Liver (tissue), 9 donors: ENCODE measurements around the gene GRIK2. TPM values are rescaled to one million over a fixed set of nuclear protein-coding genes. Genes with fewer than 3 reads are reported as not detected.

Experiments used
- DNase-seq: peaks from one replicate; pipeline ENCODE4 v3.0.0-alpha.2; 2017; ENCODE audit warnings: low spot score
- H3K27ac ChIP-seq, 2 donors: one replicate each; pipeline ENCODE4 v1.7.0; 2013; ENCODE audit warnings: inconsistent platforms in 2 of 2, low read length in 2 of 2, control low read depth in 1 of 2, low read depth in 1 of 2, mild to moderate bottlenecking in 1 of 2
- H3K27me3 ChIP-seq, 4 donors: one replicate each; pipeline versions ENCODE4 v1.6.1 to v1.7.0; 2013; ENCODE audit warnings: low read length in 3 of 4, inconsistent platforms in 1 of 4, mild to moderate bottlenecking in 1 of 4, moderate library complexity in 1 of 4; ENCODE audit not compliant: control insufficient read depth in 4 of 4, insufficient read depth in 4 of 4
- H3K36me3 ChIP-seq, 4 donors: one replicate each; pipeline versions ENCODE4 v1.6.1 to v1.7.0; 2013; ENCODE audit warnings: low read length in 3 of 4, mild to moderate bottlenecking in 3 of 4, low read depth in 1 of 4, moderate library complexity in 1 of 4; ENCODE audit not compliant: control insufficient read depth in 4 of 4, insufficient read depth in 3 of 4
- H3K4me1 ChIP-seq, 4 donors: one replicate each; pipeline versions ENCODE4 v1.6.1 to v1.7.0; 2013; ENCODE audit warnings: low read length in 3 of 4, mild to moderate bottlenecking in 3 of 4, moderate library complexity in 1 of 4; ENCODE audit not compliant: control insufficient read depth in 4 of 4, insufficient read depth in 4 of 4
- H3K4me3 ChIP-seq, 3 donors: one replicate each; pipeline versions ENCODE4 v1.6.1 to v1.7.0; 2013; ENCODE audit warnings: low read length in 3 of 3, control low read depth in 1 of 3, low read depth in 1 of 3, mild to moderate bottlenecking in 1 of 3
- H3K9ac ChIP-seq, 2 donors: one replicate each; pipeline ENCODE4 v1.7.0; 2013; ENCODE audit warnings: low read length in 2 of 2, mild to moderate bottlenecking in 2 of 2, moderate library complexity in 2 of 2, control low read depth in 1 of 2, low read depth in 1 of 2
- H3K9me3 ChIP-seq, 4 donors: one replicate each; pipeline versions ENCODE4 v1.6.1 to v1.7.0; 2013; ENCODE audit warnings: low read length in 3 of 4; ENCODE audit not compliant: control insufficient read depth in 4 of 4
- ATF3 ChIP-seq: IDR thresholded peaks from 2 replicates; pipeline ENCODE4 v1.6.1; 2016; ENCODE audit warnings: antibody characterized with exemption
- EGR1 ChIP-seq, 2 donors: IDR thresholded peaks; 2 replicates each; pipeline ENCODE4 v1.6.1; 2016 to 2018; ENCODE audit warnings: antibody characterized with exemption in 2 of 2, low read depth in 2 of 2
- FOXA1 ChIP-seq: IDR thresholded peaks from 2 replicates; pipeline ENCODE4 v1.6.1; 2016; ENCODE audit warnings: antibody characterized with exemption
- FOXA2 ChIP-seq: IDR thresholded peaks from 2 replicates; pipeline ENCODE4 v1.6.1; 2016; ENCODE audit warnings: antibody characterized with exemption
- GABPA ChIP-seq, 2 donors: IDR thresholded peaks in 1 of 2; conservative IDR thresholded peaks in 1 of 2; 2 replicates each; pipeline ENCODE4 v1.6.1; 2016; ENCODE audit warnings: antibody characterized with exemption in 2 of 2, mild to moderate bottlenecking in 1 of 2, moderate library complexity in 1 of 2
- HNF4A ChIP-seq, 2 donors: conservative IDR thresholded peaks; 2 replicates each; pipeline ENCODE4 v1.6.1; 2016; ENCODE audit warnings: antibody characterized with exemption in 2 of 2, mild to moderate bottlenecking in 2 of 2
- HNF4G ChIP-seq: IDR thresholded peaks from 2 replicates; pipeline ENCODE4 v1.6.1; 2016; ENCODE audit warnings: antibody characterized with exemption
- JUND ChIP-seq, 2 donors: IDR thresholded peaks; 2 replicates each; pipeline ENCODE4 v1.6.1; 2016; ENCODE audit warnings: antibody characterized with exemption in 2 of 2
- NR2F2 ChIP-seq: IDR thresholded peaks from 2 replicates; pipeline ENCODE4 v1.6.1; 2016; ENCODE audit warnings: antibody characterized with exemption
- RAD21 ChIP-seq, 2 donors: IDR thresholded peaks; 2 replicates each; pipeline ENCODE4 v1.6.1; 2016; ENCODE audit warnings: antibody characterized with exemption in 2 of 2, mild to moderate bottlenecking in 2 of 2
- RXRA ChIP-seq, 2 donors: IDR thresholded peaks; 2 replicates each; pipeline ENCODE4 v1.6.1; 2017 to 2018; ENCODE audit warnings: antibody characterized with exemption in 2 of 2, mild to moderate bottlenecking in 1 of 2
- SP1 ChIP-seq: IDR thresholded peaks from 2 replicates; pipeline ENCODE4 v1.6.1; 2018; ENCODE audit warnings: antibody characterized with exemption, mild to moderate bottlenecking
- TAF1 ChIP-seq: conservative IDR thresholded peaks from 2 replicates; pipeline ENCODE4 v1.6.1; 2016; ENCODE audit warnings: antibody characterized with exemption, mild to moderate bottlenecking
- YY1 ChIP-seq: IDR thresholded peaks from 2 replicates; pipeline ENCODE4 v1.6.1; 2016; ENCODE audit warnings: antibody characterized with exemption, mild to moderate bottlenecking
- WGBS: extraction: QIAGEN DNeasy Blood & Tissue Kit; methylation state at CpG from one replicate; pipeline ENCODE4 v1.1.7; 2013; 5-methylcytosine and 5-hydroxymethylcytosine counted together
- polyA plus RNA-seq, 2 donors: library from polyadenylated mRNA; stranded (reverse) in 1 of 2; unstranded in 1 of 2; fragments of 200-250 nt in 1 of 2; fragments of >200 nt in 1 of 2; fragmentation: Nextera tagmentation in 1 of 2; extraction: Ambion mirVana in 1 of 2; gene quantifications; one replicate each; pipeline versions ENCODE4 v1.2.1 to v1.2.3, GENCODE V29; 2013 to 2015
- total RNA-seq, 2 donors: library from RNA; depleted of rRNA; stranded (reverse); fragments of >200 nt; gene quantifications; one replicate each; pipeline ENCODE4 v1.2.3, GENCODE V29; 2014
- TF ChIP-seq, protein P1 (sequence below): IDR thresholded peaks from 2 replicates; pipeline ENCODE4 v1.6.1; 2016; ENCODE audit warnings: antibody characterized with exemption, mild to moderate bottlenecking
- TF ChIP-seq, protein P2 (sequence below): IDR thresholded peaks from 2 replicates; pipeline ENCODE4 v1.6.1; 2016; ENCODE audit warnings: antibody characterized with exemption
- TF ChIP-seq, protein P3 (sequence below): fragments of 150-350 bp; IDR thresholded peaks from 2 replicates; pipeline ENCODE4 v1.5.1; 2017; ENCODE audit warnings: improper control_type of control experiment, low read depth, low read length; ENCODE audit not compliant: missing input control
- TF ChIP-seq, protein P4 (sequence below): IDR thresholded peaks from 2 replicates; pipeline ENCODE4 v1.6.1; 2016; ENCODE audit warnings: antibody characterized with exemption
- donor health status: healthy.
- donor health status: healthy.
- donor health status: healthy.
- donor health status: healthy.
- donor health status: healthy.

GRIK2 gene
- total and polyA plus RNA-seq, 4 donors: 0.02 to 0.17 (median 0.05) TPM

DNA sequence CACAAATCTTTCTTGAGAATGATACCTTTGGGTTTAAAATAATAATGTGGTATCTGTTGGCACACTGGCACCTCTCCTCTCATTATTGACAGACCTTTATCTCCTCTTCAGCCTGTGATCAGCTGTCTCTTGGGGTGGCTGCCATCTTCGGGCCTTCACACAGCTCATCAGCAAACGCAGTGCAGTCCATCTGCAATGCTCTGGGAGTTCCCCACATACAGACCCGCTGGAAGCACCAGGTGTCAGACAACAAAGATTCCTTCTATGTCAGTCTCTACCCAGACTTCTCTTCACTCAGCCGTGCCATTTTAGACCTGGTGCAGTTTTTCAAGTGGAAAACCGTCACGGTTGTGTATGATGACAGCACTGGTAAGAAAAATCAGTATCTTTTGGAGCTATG lies 232.8 kb downstream of the GRIK2 start:
- TF ChIP-seq FOXA1 (no peak), HNF4G (no peak), TAF1 (no peak), RXRA (IDR thresholded peaks at IDR 0.05) (no peak), FOXA2 (no peak), GABPA (IDR thresholded peaks at IDR 0.05 in 1 of 2, conservative IDR thresholded peaks at IDR 0.05 in 1 of 2) (no peak), RAD21 (IDR thresholded peaks at IDR 0.05) (no peak), JUND (IDR thresholded peaks at IDR 0.05) (no peak), EGR1 (IDR thresholded peaks at IDR 0.05; ENCODE audit: low read depth in 2 of 2) (no peak), SP1 (no peak), HNF4A (conservative IDR thresholded peaks at IDR 0.05) (no peak), NR2F2 (no peak), ATF3 (no peak), YY1 (no peak)
- TF ChIP-seq, protein P1, sequence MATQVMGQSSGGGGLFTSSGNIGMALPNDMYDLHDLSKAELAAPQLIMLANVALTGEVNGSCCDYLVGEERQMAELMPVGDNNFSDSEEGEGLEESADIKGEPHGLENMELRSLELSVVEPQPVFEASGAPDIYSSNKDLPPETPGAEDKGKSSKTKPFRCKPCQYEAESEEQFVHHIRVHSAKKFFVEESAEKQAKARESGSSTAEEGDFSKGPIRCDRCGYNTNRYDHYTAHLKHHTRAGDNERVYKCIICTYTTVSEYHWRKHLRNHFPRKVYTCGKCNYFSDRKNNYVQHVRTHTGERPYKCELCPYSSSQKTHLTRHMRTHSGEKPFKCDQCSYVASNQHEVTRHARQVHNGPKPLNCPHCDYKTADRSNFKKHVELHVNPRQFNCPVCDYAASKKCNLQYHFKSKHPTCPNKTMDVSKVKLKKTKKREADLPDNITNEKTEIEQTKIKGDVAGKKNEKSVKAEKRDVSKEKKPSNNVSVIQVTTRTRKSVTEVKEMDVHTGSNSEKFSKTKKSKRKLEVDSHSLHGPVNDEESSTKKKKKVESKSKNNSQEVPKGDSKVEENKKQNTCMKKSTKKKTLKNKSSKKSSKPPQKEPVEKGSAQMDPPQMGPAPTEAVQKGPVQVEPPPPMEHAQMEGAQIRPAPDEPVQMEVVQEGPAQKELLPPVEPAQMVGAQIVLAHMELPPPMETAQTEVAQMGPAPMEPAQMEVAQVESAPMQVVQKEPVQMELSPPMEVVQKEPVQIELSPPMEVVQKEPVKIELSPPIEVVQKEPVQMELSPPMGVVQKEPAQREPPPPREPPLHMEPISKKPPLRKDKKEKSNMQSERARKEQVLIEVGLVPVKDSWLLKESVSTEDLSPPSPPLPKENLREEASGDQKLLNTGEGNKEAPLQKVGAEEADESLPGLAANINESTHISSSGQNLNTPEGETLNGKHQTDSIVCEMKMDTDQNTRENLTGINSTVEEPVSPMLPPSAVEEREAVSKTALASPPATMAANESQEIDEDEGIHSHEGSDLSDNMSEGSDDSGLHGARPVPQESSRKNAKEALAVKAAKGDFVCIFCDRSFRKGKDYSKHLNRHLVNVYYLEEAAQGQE: no peak
- TF ChIP-seq, protein P2, sequence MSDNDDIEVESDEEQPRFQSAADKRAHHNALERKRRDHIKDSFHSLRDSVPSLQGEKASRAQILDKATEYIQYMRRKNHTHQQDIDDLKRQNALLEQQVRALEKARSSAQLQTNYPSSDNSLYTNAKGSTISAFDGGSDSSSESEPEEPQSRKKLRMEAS: no peak
- TF ChIP-seq, protein P3, sequence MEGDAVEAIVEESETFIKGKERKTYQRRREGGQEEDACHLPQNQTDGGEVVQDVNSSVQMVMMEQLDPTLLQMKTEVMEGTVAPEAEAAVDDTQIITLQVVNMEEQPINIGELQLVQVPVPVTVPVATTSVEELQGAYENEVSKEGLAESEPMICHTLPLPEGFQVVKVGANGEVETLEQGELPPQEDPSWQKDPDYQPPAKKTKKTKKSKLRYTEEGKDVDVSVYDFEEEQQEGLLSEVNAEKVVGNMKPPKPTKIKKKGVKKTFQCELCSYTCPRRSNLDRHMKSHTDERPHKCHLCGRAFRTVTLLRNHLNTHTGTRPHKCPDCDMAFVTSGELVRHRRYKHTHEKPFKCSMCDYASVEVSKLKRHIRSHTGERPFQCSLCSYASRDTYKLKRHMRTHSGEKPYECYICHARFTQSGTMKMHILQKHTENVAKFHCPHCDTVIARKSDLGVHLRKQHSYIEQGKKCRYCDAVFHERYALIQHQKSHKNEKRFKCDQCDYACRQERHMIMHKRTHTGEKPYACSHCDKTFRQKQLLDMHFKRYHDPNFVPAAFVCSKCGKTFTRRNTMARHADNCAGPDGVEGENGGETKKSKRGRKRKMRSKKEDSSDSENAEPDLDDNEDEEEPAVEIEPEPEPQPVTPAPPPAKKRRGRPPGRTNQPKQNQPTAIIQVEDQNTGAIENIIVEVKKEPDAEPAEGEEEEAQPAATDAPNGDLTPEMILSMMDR: no peak
- TF ChIP-seq, protein P4, sequence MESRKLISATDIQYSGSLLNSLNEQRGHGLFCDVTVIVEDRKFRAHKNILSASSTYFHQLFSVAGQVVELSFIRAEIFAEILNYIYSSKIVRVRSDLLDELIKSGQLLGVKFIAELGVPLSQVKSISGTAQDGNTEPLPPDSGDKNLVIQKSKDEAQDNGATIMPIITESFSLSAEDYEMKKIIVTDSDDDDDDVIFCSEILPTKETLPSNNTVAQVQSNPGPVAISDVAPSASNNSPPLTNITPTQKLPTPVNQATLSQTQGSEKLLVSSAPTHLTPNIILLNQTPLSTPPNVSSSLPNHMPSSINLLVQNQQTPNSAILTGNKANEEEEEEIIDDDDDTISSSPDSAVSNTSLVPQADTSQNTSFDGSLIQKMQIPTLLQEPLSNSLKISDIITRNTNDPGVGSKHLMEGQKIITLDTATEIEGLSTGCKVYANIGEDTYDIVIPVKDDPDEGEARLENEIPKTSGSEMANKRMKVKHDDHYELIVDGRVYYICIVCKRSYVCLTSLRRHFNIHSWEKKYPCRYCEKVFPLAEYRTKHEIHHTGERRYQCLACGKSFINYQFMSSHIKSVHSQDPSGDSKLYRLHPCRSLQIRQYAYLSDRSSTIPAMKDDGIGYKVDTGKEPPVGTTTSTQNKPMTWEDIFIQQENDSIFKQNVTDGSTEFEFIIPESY: no peak
- Histone ChIP-seq H3K4me1 (no peaks in the 10 kb centered on the region), H3K27me3 (no peaks in the 10 kb centered on the region), H3K9ac (no peak overlapping the region), H3K9me3 (no peaks in the 10 kb centered on the region), H3K36me3 (no peaks in the 10 kb centered on the region), H3K4me3 (no peak overlapping the region), H3K27ac (no peak overlapping the region)
- no peak for DNase-seq
- 81% methylated on average over 6 of the region's 6 CpGs for WGBS

DNA sequence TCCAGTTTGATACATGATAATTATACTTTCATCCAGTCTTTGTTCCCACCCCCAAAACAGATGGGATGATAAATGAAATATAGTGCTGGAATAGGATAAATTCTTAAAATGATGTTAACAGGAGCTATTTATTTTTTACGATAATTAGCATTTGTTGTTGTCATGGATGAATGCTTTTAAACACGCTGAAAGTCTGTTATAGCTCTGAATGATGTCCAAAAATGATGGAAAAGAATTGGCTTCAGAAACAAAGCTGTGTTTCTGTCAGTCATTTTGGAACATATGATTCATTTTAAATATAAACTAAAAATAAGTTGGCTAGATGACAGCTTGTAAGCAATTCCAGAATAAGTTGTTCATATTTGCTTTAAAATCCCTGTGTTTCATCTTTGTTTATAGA lies 237.4 kb downstream of the GRIK2 start:
- Histone ChIP-seq H3K27ac (no peak overlapping the region), H3K9ac (no peak overlapping the region), H3K27me3 (no peaks in the 10 kb centered on the region), H3K36me3 (no peaks in the 10 kb centered on the region), H3K4me1 (no peaks in the 10 kb centered on the region), H3K4me3 (no peak overlapping the region), H3K9me3 (no peaks in the 10 kb centered on the region)
- WGBS: 82% methylated on average over 2 of the region's 2 CpGs
- no peak for TF ChIP-seq ATF3
- TF ChIP-seq, protein P4: no peak
- TF ChIP-seq, protein P2: no peak
- TF ChIP-seq SP1: no peak
- TF ChIP-seq RAD21 (IDR thresholded peaks at IDR 0.05): no peak
- TF ChIP-seq NR2F2: no peak
- no peak for TF ChIP-seq EGR1 (IDR thresholded peaks at IDR 0.05; ENCODE audit: low read depth in 2 of 2)
- TF ChIP-seq GABPA (IDR thresholded peaks at IDR 0.05 in 1 of 2, conservative IDR thresholded peaks at IDR 0.05 in 1 of 2): no peak
- TF ChIP-seq, protein P1: no peak
- TF ChIP-seq JUND (IDR thresholded peaks at IDR 0.05): no peak
- no peak for DNase-seq
